ENCODE measurements around the gene TENT4B.

GRCh38 chr16:50161950-50162349 lies 8.8 kb downstream of the TENT4B start:
- TF ChIP-seq EZH2 (IDR thresholded peaks at IDR 0.05; ENCODE audit: low read length, missing control alignments) (no peak), CTCF (conservative IDR thresholded peaks at IDR 0.05 in 1 of 2, IDR thresholded peaks at IDR 0.05 in 1 of 2; ENCODE audit: low read depth in 1 of 2, low read length in 2 of 2) (no peak)
